GM21390 (cell line): ENCODE data around the gene ACAP2.
"Not testable (repeated sequence)": the region's sequence is repeated elsewhere in the genome, so short reads cannot be mapped to it uniquely, and the experiment has no call there.

ENCODE experiments used
- ATAC-seq: cut with Tn5 transposase; IDR thresholded peaks from one replicate; pipeline ENCODE4 v1.9.1; 2021; ENCODE audit not compliant: unreplicated experiment

ACAP2 gene

DNA sequence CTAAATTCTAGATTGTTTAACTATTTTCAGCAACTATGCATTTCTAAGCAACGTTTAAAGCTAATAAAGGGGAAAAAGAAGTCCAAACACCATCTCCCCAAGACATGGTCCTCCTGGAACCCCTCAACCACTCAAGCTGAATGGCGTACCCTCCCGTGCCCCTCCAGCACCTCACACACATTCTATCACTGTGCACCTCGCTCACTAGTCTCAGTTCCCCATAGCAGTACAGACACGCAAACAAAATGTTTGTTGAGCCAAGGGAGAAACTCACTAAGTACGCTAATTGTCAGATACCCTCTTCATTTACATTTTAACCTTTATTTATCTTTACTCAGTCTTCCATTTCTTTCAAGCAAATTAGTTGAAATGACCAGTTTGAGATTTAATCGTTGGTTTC, 48.8 kb downstream of the ACAP2 start:
- ATAC-seq: peak; percentile 60

DNA sequence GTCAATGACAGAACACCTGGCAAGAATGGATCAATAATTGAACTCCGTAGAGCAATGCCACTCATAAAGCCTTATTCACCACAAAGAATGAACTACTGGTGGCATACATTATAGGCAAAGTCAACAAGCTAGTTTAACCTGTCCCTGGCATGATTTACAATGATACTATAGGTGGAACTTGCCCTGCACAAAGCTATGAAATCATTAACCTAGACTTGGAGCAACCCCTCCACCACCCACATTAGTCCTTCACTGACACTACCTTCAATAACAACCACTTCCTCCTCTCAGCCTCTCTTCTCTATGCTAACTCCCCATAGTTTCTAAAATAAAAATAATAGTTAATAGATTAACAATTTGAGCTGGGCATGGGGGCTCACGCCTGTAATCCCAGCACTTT, 54.4 kb downstream of the ACAP2 start:
- no peak for ATAC-seq

DNA sequence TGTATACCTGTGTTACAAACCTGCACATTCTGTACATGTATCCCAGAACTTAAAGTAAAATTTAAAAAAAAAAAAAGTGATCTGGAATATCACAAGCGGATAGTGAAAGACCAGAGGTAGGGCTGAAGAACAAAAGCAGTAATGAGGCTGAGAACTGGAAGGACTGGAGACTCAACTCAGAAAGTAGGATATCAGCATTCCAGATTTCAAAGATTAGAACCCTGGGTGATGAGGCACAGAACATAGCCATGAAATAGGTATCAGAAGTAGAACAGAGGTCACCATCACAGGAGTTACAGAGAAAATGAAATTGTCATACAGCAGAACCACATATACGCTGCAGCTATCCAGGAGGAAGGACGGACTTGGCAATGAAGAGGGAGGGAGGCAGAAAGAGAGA, 56.1 kb downstream of the ACAP2 start:
- ATAC-seq: no peak

DNA sequence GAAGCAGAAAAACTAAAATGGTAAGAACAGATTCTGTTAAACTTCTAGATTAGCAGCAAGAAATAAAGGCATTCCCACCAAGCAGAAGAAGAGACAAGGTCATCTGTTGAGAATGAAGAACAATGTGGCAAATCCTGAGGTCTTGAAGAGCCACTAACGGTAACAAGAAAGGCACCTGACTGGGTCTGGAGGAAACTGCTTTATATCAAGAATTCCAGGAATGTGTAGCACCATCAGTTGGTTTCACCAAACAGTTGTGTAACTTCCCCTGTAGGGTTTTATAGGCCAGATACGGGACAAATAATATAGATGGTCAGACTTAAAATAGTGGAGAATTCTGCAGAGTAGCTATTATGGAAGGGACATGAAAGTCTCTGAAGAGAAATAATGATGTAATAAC, 57.3 kb downstream of the ACAP2 start:
- ATAC-seq: no peak

DNA sequence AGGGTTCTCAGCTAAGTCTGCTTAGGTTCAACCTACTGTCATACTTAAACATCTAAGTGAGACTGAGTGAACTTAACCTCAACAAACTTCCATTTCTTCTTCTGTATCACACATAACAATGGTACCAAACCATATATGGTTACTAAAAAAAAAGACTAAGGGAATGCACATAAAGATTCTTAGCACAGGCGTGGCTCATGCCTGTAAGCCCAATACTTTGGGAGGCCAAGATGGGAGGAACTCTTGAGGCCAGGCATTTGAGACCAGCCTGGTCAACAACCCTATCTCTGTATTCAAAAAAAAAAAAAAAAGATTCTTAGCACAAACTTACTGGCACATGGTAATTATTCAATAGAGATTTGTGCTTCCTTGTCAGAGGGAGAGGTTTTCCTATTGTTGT, 57.9 kb downstream of the ACAP2 start:
- no peak for ATAC-seq

DNA sequence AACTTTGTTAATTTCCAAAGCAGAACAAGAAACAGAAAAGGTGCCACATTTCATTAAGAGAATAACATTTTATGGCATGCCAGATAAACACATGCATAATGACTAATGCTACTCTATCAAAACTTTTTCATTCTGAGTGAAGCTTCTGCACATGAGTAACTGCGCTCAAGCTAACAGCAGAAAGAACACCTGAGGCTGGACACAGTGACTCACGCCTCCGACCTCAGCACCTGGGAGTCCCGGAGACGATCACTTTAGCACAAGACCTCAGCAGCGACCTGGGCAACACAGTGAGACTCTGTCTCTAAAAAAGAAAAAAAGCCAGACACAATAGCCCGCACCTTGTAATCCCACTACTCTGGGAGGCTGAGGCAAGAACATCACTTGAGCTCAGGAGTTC, 70.6 kb downstream of the ACAP2 start:
- no peak for ATAC-seq

DNA sequence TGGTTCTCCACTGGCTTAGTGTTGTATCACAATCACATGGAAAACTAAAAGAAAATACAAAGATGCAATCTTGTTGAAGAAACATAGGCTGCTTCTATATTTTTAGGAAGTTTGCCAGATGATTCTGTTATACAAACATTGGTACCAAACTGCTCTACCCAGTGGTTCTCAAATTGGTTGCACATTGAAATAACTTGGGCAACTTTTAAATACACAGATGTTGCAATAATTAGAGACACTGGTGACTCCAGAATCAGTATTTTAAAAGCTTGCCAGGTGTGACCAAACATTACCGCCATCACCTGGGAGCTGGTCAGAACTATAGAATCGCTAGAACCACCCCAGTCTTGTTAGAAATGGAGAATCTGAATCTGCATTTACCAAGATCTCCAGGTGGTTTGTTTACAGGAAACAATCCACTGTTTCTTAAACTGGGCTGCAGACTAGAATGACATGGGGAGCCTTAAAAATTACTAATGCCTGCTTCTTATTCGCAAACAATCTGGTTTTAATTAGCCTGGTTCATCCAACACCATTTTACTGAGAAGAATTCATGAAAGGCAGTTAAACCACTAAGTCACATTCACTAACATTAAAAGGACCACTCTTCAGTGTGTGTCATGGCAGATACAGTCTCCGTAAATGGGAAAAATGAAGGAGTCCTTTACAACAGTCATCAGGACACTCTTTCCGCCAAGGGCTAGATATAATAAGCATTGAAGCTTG, 76.5 kb downstream of the ACAP2 start:
- ATAC-seq: no peak

DNA sequence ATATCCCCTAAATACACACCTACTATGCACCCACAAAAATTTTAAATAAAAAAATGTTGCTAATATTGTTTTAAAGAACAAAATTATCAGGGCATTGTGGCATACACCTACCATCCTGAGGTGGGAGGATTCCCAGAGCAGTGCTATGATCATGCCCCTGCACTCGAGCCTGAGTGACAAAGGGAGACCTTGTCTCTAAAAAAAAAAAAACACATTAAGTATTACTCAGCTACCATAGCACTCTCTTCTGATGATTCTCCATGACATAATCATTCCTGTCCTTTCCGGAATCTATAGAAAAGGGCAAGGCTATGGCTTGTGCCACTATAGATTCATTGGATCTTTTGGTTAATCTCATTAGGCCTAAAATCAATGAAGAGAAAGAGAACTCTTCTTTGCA, 77.4 kb downstream of the ACAP2 start:
- no peak for ATAC-seq

DNA sequence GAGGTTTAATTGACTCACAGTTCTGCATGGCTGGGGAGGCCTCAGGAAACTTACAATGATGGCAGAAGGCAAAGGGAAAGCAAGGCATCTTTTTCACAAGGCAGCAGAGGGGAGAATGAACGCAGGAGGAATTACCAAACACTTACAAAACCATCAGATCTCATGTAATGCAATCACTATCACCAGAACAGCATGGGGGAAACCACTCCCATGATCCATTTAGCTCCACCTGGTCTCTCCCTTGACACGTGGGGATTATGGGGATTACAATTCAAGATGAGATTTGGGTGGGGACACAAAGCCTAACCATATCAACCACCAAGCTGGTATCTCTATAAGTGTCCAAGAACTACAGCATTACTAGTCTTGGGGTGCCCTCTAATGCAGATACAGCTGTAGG, 85.0 kb downstream of the ACAP2 start:
- not testable (repeated sequence) for ATAC-seq

DNA sequence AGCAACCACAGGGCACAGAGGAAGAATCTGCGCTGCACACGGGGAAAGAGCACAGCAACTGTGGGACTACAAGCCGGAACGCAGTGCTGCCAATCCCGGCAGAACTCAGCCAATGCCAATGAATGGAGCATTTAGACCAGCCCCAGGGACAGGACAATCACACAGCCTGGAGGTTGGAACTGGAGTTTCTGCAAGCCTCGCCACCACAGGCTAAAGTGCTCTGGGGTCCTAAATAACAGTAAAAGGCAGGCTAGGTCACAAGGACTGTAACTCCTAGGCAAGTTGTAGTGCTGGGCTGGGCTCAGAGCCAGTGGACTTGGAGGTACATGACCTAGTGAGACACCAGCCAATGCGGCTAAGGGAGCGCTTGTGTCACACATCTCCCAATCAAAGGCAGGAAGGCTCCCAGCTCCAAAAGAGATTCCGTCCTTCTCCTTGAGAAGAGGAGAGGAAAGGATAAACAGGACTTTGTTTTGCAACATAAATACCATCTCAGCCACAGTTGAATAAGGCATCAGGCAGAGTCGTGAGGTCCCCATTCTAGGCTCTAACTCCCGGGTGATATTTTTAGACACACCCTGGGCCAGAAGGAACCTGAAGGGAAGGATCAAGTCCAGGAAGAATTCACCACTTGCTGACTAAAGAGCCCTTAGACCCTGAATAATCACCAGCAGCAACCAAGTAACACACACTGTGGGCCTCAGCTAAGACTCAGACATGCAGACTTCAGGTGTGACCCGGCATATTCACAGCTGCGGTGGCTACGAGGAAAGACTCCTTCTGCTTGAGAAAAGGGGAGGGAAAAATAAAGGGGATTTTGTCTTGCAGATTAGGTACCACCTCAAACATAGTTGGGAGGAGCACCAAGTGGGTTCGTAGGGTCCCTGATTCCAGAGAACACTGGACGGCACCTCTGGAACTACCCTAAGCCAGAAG, 86.4 kb downstream of the ACAP2 start:
- no peak for ATAC-seq

DNA sequence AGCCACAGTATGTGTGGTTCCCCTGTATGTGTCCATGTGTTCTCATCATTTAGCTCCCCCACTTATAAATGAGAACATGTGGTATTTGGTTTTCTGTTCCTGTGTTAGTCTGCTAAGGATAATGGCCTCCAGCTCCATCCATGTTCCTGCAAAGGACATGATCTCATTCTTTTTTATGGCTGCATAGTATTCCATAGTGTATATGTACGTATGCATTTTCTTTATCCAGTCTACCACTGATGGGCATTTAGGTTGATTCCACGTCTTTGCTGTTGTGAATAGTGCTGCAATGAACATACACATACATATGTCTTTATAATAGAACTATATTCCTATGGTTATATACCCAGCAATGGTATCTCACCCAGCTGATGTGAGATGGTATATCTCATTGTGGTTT, 88.8 kb downstream of the ACAP2 start:
- not testable (repeated sequence) for ATAC-seq

DNA sequence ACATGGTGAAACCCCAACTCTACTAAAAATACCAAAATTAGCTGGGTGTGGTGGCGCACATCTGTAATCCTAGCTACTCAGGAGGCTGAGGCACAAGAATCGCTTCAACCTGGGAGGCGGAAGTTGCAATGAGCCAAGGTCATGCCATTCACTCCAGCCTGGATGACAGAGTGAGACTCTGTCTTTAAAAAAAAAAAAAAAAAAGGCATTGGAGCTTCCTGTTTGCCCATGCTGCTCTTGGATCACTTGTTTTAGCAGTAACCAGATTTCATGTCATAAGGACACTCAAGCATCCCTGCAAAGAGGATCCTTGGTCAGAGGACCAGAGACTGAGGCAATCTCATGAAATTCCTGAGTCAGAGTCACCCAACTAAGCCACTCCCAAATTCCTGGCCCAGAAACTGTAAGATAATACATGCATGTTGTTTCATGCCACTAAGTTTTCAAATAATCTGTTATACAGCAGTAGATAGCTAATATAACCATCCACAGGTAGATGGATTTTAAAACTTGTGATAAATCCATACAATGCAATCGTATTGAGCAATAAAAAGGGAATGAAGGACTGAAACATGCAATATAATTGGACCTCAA, 89.8 kb downstream of the ACAP2 start:
- no peak for ATAC-seq

DNA sequence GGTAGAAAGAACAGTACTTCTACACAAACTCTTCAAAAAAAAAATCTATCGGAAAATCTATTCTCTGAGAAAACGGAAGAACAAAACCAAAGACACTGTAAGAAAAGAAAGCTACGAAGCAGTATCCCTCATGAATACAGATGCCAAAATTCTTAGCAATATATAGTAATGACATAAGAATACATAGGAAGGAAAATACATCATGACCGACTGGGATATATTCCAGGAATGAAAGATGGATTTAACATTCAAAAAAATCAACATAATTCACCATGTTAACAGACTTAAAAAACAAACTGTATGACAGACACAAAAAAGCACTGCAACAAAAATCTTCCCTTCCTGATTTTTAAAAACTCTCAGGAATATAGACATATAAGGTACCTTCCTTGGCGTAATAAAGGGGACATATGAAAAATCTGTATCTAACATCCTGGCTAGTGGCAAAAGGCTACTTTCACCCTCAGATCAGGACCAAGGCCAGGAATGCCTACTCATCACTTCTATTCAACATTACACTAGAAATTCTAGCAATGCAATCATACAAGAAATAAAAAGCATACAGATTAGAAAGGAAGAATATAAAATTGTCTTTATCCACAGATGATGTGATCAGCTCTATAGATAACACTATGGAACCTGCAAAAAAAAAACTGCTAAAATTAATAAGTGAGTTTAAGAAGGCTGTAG, 94.2 kb downstream of the ACAP2 start:
- no peak for ATAC-seq

DNA sequence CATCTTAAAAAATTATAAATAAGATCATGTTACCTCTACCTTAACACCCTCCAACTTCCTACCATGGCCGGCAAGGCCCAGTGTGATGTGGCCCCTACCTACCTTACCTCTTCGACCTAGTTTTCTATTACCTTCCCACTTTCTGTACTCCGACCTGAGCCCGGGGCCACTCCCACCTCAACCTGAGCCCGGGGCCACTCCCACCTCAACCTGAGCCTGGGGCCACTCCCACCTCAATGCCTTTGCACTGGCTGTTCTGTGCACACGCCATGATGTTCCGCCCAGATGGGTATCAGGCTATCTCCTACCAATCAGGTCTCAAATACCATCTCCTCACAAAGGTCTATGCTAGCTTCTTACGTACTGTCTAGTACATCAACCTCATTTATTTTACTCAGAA, 105.1 kb downstream of the ACAP2 start:
- ATAC-seq: no peak

DNA sequence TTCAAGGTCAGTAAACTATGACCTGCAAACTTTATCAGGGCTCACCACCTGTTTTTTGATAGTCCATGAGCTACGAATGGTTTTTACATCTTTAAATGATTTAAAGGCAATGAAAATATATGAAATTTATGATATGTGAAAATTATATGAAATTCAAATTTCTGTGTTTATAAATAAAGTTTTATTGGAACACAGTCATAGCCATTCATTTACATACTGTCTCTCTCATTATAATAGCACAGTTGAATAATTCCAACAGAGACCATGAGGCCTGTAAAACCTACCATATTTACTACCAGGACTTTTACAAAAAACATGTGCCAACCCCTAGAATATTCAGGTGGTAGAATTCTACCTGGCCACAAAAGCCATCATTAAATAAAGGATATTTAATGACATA, 107.9 kb downstream of the ACAP2 start:
- no peak for ATAC-seq

DNA sequence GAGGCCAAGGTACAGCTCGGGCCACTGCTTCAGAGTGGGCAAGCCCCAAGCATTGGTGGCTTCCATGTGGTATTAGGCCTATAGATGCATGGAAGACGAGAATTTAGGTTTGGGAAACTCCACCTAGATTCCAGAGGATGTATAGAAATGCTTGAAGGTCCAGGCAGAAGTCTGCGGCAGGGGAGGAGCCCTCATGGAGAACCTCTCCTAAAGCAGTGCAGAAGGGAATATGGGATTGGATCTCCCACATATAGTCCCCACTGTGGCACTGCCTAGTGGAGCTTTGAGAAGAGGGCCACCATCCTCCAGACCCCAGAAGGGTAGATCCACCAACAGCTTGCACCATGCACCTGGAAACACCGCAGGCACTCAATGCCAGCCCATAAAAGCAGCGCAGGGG, 123.8 kb downstream of the ACAP2 start:
- no peak for ATAC-seq

DNA sequence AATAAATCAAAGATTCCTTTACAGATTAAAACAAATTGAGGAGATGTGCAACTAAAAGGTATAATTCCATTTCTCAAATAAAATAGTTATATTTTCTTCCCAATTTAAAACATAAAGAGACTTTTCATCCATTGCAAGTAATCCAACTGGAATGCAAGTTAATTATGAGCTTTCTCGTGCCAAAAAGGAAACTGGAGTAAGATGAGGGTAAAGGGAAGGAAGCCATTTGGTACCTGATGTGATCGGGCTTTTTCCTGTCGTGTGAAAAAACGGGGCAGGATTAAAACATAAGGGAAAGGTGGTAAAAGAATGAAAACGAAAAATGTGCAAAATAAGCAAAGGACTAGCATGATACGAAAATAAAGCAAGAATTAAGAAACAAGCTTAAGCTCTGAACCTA, 130.1 kb downstream of the ACAP2 start:
- no peak for ATAC-seq

DNA sequence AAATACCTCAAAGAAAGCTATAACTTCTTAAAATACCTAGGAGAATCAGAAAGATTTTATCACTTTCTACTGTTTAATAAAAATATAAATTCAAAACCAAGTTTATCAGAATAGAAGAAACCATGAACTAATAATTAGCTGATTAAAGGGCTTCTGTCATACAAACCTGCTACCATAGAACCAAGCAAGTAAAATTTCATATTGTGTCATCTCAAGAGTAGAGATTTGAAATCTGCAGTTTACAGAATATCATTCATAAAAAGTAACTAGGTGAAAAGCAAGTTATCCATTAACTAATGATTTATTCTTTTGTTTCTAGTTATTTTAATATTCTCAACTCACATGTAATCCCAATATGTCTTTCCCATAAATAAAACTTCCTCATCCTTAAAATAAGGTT, 135.1 kb downstream of the ACAP2 start:
- ATAC-seq: no peak

DNA sequence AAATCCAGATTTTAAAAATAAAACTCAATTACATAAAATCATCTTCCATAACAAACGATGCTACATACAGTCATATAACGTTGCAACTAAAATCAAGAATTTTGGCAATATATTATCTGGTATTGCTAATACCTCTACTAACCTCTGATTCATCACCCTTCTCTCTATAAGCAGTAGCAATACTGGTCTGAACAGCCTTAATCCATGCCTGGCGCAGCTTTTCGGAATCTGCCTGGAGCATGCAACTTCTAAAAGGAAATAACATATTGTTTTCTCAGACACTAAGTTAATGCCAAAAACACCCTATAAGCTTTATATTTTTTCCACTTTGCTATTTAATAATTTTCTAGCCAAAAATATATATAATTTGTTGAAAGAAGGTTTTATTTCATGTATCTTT, 136.5 kb downstream of the ACAP2 start:
- no peak for ATAC-seq

DNA sequence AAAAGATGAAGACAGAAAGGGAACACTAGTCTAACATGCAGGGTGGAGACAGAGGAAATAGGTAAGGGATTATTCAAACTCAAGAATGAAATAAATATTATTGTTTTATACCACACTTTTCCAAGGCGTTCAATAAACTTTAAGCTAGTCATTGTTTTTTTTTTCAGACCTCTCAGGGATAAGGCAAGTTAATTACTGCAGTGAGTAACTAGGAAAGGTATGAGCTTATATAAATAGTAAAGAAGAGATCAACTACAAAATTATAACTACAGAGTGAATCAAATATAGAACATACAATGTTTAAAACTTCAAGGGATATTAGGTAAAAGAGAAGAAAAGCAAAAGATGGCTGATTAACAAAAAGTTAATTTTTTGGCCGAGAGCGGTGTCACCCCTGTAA, 140.4 kb downstream of the ACAP2 start:
- ATAC-seq: no peak

DNA sequence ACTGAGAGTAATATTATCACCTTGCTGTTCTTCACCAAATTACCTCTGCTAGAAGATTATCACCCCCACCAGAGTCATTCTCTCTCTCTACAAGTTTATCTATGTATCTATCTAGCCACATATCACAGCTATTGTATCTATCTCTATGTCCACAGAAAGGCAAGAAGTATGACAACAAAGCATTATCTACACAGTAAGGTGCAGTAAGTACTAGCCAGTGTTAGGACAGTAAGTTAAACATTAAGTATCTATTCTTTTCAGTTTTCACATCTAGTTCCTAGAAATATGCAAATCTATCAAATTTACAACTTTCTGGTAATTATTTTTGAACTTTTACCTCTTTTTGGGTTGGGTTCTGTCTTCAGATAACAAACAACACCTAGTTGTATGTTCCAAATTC, 145.4 kb downstream of the ACAP2 start:
- no peak for ATAC-seq
